Measurements from ENCODE around the gene INSR.

DNA sequence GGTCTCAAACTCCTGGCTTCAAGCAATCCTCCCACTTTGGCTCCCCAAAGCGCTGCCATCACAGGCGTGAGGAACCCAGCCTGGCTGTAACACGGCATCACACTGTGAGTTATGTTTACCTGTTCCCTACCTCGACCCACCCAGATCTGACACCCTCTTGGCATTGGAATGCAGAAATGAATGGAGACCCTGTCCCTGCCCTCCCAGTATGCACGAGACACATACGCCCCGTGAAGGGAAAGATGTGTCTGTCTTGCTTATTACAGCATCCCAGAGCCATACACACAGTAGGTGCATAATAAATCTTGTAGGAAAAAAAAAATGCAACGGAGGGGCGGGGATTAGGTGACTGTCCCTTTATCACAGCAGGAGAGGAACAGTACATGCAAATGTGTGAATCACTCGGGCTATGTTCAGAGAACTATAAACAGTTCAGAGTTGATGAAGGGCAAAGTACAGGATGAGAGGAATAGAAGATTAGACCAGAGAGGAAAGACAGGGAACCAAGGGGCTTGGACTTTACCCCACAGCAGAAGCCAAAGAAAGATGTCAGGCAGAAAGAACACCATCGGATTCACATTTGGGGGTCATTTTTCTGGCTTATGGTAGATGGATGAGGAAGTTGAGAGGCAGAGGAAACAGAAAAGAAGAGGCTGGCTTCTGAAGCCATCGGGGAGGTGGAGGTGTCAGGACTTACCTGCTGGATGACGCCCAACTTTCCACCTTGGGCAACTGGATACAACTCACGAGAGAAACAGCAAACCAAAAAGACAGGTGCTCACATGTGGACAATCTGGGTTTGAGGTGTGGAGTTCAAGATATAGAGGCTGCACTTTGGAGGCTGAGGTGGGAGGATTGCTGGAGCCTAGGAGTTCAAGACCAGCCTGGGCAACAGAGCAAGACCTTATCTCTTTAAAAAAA lies 94.3 kb downstream of the INSR start:
- TF ChIP-seq POLR2A (IDR thresholded peaks at IDR 0.05; ENCODE audit: low read length): no peak
- no peak for TF ChIP-seq GATA1 (IDR thresholded peaks at IDR 0.05; ENCODE audit: low read depth, low read length)
